C1 segment of cervical spinal cord (tissue), 14 donors: Measurements from ENCODE around the gene NRXN3.

Experiments
- DNase-seq, 14 donors: peaks; one replicate each; lab custom pipeline; 2025; lab: John Stamatoyannopoulos, UW

Gene NRXN3

DNA sequence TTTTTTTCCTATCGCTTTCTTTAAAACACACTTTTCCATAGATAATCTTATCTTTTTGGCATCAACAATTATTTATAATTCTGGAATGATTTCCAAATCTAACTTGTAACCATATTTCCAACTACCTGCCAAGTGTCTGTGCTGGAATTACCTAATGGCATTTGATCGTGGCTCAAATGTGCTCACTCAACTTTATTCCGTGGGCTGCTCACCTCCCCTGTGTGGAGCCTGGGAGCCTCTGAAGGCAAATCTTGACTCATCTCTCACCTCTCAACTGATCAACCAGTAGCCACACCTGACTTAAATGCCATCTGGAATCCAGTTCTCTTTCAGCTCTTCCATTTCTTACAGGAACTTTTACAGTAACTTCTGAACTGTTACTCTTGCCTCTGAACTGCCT, 1432.6 kb downstream of the NRXN3 start:
- no peak for DNase-seq

DNA sequence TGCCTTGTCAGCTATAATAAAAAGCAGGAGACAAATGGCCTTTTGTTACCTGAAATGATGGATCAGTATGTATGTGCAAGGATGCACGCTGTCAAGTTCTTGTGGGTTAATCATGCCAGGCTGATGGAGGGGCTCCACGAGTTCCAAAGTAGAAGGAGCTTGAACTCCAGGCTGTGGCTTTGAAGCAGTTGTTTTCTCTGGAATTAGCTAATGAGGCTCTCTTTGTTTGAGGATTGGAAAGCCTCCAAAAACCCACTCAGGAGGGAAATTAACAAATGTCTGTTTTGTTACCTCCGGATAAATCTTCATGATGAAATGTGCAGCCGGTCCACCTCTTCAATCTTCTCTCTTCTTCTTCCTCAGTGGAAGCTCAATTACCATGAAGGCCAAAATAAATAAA, 1435.7 kb downstream of the NRXN3 start:
- peak in 2 of 14 donors; percentile 17 to 71 for DNase-seq

DNA sequence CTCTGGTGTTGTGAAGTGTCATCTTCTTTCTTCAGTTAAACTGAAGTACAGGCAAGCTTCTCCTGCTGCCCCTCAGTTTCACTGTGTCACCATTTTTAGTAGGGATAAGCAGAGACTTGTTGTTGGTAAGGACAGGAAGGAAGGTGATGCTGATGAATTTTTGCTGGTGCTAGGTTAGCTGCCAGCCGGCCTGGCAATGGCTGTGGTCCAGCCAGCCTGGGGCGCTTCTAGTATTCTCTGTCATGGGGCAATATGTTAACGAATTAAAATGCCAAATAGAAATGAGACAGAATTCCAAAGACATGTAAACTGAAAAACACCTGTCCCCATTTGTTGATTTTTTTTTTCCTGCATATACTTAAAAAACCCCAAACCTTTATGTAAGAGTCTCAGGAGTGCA, 1438.3 kb downstream of the NRXN3 start:
- peak in 3 of 14 donors; percentile 7 to 98 (median 11) for DNase-seq

DNA sequence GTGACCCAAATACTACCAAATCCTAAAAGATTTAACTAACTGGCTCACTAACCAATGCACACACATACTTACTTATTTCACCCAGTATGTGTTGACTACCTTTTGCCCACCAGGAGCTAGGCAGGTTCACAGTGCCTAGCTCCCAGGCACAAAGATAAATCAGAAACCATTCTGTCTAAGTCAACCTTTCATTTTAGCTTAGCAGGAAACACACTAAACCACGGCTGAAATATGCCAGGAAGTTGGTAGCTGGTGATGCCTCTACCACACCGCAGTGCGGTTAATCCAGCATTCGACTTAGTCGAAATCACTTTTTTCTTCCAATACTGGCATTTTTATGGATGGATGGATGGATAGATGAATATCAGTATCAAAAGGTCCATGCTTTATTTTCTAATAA, 1443.5 kb downstream of the NRXN3 start:
- DNase-seq: no peak

DNA sequence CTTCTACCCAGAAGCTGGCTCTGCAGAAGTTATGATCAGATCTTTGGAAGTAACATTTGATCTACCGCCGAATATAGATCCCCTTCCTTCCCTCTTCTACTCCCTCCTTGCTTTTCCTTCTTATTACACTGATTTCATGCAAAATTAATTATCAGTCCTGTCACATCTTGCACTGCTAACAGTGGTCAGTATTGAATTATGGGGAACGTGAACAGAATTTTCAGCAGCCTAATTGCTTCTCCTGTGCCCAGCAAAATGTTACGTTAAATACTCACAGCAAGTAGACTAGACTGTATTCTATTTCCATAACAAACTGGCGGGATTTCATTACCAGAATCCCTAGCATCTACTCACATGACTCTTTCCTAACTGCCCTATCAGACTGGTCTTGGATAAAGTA, 1444.3 kb downstream of the NRXN3 start:
- DNase-seq: no peak

DNA sequence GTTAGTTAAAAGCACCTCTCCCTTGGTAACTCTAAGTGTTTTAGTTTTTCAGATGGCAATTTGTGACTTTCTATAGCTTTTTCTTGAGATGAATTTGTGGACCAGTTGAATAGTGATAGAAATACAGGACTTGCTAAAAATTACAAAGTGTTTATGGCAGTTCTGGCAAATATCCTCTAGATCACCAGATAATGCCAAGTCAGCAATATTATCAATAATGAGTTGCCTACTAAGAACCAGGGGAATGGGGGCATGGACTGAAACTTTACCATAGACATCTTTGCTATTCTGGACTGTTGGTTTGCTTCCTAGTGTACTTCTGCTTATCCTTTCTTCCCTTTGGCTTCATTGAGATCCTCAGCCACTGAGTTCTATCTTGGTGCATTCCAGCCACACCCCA, 1456.9 kb downstream of the NRXN3 start:
- DNase-seq: no peak

DNA sequence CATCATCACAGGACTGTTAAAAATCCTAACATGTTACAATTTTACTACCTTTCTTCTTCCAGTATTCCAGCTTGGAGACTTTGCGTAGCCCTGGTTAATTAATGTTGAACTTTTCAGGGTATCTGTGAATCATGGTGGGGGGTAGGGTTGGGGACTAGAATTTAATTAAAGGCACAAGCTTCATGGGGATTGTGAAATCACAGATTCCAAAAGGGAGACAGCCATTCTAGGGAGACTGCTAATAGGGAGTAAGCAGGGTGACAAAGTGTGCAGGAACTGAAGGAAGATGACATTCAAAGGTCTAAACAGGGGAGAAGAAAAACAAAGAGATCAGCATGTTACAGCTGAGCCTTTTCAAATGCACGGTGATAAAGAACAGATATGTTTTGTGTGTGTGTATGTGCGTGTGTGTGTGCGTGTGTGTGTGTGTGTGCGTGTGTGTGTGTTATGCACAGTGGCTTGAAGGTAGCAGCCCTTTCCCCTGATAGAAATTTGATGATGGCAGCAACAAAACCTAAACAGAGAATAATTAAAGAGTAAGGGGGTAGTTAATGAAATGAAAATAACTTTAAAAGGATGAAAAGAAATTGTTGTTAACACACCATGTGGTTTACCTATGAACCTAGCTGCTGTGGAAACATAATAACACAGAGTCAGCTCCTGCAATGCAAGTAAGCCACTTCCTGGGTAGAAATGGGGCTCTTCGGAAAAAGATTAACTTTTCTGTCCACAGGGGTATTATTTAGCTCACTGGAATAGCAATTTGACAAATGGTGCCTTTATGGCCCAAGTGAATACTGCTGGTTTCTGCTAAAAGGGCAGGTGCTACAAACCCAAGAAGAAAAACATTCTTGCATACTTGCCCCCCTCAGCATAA, 1459.5 kb downstream of the NRXN3 start:
- DNase-seq: no peak

DNA sequence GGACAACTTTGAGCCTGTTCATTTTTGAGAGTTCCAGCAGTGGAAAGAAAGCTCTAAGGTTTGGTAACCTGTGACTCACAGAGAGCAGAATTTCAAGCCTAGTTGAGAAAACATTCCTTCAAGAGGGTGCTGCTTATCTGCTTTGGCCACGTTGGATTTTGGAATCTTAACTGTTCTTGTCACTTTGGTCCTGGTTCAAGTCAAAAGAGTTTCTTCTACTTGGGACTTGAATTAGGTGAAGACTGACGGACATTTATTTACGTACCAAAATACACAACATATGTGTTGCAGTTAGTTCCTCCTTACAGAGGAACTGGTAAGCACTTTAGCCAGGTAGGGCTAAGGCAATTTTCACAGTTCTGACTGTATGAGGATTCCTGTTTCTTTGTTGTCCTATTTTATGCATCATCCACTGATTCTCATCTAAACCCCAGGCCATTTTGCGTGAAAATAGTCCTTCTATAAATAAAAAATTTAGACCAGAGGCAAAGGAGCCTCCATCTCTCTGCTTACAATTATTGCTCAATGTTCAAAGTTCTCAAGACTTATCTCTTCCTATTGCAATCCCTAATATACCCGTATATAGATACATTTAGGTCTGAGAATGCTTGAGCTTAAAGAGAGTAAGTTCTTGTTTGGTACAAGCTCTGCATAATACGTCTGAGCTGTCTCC, 1460.3 kb downstream of the NRXN3 start:
- no peak for DNase-seq

DNA sequence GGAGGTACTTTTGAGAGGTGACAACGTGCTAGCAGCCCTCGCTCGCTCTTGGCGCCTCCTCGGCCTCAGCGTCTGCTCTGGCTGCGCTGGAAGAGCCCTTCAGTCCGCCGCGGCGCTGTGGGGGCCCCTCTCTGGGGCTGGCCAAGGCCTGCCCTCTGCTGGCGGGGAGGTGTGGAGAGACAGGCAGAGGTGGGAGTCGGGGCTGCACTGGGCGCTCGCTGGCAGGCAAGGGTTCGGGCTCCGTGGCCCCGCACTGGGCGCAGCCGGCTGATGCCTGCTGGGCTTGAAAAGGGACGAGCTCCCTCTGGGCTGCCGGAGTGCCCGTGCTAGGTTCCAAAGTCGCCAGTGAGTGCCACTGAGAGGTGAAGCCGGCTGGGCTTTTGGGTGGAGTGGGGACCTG, 1461.1 kb downstream of the NRXN3 start:
- no peak for DNase-seq

DNA sequence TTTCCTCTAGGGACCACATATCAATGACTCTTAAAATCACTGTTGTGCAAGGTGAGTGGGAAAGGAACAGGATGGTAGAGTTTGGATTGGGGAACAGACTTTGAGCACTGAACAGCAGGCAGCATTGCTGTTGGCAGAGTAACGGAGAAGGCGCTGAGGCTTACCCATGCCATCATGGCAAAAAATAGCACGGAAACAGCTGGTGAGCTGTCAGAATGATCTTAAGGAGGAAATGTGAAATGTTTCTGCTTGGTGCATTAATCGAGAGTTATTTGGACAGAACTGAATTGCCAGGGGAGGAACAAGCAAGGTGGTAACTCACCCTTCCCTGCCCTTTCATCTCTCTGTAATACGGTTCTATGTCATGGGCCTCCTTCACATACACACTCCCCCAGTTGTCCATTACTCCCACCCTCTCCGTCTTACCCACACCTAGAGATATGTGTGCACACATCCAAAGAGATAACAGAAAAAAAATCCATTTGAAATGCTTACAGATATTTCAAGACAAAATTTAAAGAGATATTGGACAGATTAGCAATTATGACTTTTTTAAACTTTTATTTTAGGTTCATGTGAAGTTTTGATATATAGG, 1468.6 kb downstream of the NRXN3 start:
- peak in 3 of 14 donors; percentile 6 to 99 (median 27) for DNase-seq

DNA sequence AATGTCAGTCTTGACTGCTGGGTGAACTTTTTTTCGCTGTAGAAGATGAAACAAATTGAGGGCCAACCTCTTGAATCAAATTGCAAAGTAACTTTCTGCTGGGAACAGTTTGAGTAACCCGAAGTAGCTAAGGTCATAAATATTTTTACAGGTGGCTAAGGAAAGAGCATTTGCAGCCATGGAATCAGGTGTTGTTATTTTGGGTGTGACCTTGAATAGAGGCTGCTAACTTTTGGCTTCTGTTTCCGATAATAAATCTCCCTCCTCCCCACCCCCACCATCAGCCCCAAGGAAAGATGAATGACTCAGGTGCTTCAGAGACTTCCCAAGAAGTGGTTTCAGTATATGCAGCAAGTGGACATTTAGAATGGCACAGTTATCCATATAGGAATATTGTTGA, 1469.4 kb downstream of the NRXN3 start:
- no peak for DNase-seq

DNA sequence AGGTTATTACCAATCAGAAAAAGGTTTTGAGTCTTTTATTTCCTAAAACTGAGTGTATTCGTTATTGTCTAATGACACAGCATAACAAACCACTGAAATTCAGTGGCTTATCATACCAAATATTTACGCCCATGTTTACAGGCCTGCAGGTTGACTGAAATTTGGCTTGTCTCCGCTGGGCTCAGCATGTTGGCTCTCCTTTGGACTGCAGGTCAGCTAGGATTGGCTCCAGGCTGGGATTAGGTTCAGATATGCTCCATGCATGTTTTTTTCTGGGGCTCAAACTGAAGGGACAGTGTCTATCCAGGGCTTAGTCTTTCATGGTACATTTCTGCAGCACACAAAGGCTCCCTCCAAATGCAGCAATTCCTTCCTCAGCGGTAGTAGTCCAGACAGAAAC, 1471.2 kb downstream of the NRXN3 start:
- DNase-seq: peak in 1 of 14 donors; percentile 84

DNA sequence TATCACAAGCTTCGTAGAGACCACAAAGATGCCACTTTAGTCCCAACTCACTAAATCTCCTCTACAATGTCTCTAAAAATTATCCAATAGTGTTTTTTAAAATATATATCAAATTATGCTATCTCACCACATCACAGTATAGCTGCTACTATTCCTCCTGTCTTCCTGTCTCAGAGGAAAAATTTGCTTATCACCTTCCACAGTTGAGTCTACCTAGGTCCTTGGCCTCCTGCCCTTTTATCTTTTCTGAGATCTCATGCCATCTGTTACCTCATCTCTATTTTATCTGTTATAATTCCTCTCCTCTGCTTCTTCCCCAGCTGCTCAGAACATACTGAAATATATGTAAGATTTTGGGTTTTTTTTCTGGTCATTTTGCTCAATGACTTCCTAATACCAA, 1473.0 kb downstream of the NRXN3 start:
- peak in 1 of 14 donors; percentile 81 for DNase-seq

DNA sequence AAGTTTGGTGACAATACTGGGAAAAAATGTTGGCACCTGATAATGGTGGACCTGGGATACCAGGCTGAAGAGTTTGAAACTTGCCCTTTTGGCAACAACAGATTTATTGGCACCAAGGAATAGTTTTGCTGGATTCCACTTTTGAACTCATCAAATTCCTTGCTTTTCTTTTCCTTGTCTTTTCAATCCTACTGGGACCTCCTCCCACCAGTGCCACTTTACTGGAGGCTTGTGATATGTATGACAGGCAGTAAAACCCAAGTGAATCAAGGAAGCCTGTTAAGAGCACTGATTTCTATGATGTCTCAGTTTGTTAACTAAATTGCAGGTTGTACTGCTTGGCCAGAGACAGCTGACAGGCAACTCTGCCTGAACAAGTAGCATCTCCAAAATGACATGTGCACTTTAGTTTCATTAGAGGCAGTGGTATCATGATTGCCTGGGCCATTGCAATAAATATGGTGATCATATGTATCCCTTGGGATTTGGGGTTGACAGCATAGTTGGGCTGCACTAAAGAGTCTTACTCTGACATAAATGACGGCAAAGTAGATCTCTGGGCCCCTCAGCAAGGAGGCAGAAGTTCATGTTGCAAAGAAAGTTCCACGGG, 1475.7 kb downstream of the NRXN3 start:
- no peak for DNase-seq

DNA sequence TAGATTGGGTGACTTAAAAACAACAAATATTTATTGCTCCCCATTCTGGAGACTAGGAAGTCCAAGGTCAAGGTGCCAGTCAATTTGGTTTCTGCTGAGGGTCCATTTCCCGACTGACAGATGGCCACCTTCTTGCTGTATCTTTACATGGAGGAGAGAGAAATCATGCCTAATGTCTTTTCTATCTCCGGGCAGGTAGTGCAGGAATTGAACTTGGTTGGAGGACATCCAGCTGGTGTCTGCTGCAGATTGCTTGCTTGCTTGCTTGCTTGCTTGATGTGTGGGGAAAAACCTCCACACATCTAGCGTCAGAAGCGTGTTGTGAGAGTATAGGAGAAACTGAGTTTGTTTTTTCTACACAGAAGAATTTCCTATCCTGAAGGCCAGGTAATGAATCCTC, 1479.7 kb downstream of the NRXN3 start:
- no peak for DNase-seq

DNA sequence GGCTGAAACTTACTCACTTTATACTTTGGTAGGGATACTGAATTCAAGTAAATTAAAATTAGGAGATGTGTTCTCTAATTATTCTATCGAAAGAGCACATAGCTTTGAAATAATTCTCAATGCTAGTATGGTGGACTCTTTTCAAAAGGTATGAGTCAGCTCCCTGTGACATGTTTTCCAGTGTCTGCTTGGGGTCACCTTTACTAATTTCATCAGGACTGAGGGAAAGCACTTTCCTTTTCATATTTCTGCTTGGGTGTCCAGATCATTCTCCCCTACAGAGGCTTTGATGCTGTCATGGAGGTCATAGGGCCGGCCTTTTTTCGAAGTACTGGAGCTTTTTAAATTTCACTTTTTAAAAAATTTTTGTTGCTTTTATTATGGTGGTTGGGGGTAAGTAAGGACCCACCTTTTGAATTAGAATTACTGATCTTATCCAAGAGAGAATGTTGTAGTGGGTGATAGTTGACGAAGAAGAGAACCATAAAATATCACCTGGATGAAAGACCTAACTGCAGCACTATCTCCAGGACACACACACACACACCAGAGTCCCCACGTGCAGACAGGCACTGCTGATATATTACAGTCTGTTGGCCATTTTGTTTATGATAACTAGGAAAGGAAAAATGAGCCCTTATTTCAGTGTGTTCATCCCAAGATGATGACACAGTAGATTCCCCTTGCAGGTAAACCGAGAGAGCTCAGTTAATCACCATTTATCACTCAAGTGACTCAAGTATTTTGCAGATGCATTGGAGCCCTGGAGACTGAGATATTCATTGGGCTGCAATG, 1482.5 kb downstream of the NRXN3 start:
- DNase-seq: no peak

DNA sequence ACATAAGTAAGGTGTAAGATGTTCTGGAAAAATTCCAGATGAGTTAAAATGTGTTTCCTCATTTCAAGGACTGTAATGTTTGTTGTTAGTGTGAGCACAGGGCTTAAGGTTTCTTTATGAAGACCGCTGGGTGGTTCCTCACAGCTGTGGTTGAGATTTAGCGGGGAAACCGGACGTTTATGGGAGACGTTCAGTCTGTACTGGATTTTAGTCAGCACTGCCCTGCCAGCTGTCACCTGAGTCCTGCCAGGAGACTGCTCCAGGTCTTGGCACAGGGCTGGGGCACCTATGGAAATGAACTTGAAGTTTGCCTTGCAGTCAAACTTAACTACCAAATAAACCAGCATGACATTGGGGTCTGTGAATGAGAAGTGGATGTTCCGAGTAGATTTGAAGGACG, 1485.9 kb downstream of the NRXN3 start:
- peak in 1 of 14 donors; percentile 56 for DNase-seq

DNA sequence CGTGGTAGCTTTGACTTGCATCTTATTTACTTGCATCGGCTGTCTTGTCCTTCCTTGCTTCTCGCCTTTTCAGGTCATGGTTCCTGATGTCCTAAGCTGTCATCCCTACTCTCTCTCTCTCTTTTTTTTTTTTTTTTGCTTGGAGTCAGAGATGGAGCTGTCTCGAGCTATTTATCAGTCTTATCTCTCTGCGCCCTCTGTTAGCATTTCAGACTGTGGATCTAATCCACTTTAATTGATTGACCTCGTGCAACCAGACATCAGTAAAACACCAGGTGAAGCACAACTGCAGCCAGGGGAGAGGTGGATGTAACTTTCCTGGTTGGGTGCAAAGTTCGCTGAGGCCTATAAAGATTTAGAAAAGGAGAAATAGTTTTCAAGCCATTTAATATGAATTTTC, 1486.3 kb downstream of the NRXN3 start:
- no peak for DNase-seq

DNA sequence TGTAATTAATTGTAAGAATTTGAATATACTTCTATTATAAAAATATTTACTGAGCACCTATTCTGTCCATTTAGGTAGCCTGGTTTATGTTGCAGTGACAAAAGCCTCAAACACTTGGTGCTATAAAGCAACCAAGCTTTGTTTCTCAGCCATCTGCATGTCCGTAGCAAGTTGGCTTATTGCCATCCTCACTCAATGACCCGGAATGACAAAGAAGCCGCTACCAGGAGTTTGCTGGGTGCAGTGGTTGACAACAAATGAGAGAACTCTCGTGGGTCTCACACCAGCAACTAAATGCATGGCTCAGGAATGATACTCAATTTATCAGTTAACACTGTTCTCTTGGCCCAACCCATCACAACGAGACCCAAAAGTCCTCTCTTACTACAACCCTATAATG, 1488.0 kb downstream of the NRXN3 start:
- peak in 1 of 14 donors; percentile 43 for DNase-seq

DNA sequence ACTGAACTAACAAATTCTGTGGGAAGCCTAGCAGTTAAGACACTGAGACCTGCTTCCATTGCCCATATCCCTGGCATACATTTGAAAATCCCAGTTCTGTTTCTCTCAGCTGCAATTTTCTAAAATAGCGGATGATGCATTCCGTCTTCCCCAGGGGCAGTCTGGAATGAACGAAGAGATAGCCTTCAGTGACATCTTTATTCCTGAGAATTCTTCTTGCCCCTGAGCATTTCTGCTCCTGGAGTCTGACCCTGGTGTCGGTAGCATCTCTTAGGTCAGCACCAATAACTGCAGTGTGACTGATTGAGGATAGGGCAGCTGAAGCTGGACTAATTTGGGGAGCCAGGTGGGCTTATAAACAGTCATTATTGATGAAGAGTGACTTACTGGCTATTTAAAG, 1488.6 kb downstream of the NRXN3 start:
- no peak for DNase-seq
